Activated CD8-positive, alpha-beta memory T cell treated with anti-CD3 and anti-CD28 coated beads, Interleukin-2, amount 50 U/mL, for 1 hour (primary cell): ENCODE measurements around the gene SMIM45.

ENCODE experiments used
- DNase-seq: peaks from one replicate; pipeline ENCODE4 v3.0.0-alpha.2; 2020; ENCODE audit errors: extremely low read depth

Gene SMIM45

DNA sequence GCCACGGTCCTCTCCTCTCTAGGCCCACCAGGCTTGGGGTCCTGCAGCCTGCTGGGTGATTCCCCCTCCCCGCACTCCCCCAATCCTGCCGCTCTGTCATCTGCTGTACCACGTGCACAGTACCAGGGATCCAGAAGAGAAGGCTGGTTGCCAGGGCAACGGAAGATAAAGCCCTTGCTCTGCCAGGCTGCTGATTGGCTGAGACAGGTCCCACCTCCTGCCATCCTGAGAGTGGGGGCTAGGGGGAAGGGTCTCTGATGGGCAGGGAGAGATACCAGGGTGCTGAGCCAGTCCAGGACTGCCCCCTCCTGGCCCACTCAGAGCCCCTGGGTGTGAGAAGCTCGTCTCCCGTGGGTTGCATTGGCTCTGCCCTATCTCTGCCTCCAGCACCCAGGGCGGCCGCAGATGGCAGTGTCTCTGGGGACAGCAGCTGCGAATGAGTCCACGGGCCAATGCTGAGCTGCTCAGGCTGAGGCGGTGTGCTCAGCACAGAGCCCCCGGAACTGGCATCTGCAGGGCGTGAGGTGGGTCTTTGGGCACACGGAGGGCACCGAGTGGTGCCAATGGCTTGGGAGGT, at the start of gene SMIM45:
TSS of gene SMIM45 (plus strand) at position 253 of the 577 bp plus-strand sequence.
- no peak for DNase-seq

- DNase-seq = no peak
These were observed 49.0 kb upstream of the SMIM45 start for GRCh38 chr22:41902932-41903421.

DNA sequence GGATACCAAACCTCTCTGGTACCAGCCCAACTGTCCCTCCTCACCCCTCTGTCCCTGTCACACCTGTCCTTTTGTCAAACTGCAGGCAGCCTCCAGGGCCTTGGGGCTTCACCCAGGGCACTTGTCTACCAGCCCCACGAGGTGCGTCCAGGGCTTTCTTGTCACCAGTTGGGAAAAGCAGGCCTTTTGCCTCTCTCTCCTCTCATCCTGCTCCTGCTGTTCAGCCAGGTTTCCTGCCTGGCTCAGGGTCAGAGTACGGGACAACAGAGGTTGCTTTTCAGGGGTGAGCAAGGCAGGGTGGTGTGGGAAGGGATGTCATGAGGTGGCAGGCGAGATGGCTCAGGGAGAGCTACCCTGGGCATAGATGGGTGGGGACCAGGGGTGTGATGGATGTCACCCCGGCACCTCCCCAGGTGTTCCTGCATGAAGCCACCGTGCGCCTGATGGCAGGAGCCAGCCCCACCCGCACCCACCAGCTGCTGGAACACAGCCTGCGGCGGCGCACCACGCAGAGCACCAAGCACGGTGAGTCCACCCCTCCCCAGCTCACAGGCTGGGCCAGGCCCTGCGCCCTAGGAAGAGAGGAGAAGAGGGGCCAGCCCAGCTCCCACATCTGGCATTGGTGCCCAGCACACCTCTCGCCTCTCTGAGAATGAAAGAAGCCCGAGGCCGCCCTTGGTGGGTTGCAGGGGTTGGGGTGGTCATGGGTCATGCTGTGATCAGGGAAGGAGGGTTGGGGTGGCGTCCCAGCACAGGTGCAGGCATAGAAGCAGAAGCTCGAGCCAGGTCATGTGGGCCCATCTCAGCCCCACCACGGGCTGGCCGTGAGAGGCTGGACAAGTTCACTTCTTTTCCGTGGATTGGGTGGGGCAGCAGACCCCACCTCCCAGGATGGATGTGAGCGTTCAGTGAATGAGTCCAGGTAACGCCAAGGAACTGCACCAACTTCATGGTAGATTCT, 47.2 kb upstream of the SMIM45 start:
- no peak for DNase-seq

GRCh38 chr22:41905411-41906202, 46.3 kb upstream of the SMIM45 start:
- no peak for DNase-seq

GRCh38 chr22:41906822-41907221, 45.1 kb upstream of the SMIM45 start:
- no peak for DNase-seq

DNA sequence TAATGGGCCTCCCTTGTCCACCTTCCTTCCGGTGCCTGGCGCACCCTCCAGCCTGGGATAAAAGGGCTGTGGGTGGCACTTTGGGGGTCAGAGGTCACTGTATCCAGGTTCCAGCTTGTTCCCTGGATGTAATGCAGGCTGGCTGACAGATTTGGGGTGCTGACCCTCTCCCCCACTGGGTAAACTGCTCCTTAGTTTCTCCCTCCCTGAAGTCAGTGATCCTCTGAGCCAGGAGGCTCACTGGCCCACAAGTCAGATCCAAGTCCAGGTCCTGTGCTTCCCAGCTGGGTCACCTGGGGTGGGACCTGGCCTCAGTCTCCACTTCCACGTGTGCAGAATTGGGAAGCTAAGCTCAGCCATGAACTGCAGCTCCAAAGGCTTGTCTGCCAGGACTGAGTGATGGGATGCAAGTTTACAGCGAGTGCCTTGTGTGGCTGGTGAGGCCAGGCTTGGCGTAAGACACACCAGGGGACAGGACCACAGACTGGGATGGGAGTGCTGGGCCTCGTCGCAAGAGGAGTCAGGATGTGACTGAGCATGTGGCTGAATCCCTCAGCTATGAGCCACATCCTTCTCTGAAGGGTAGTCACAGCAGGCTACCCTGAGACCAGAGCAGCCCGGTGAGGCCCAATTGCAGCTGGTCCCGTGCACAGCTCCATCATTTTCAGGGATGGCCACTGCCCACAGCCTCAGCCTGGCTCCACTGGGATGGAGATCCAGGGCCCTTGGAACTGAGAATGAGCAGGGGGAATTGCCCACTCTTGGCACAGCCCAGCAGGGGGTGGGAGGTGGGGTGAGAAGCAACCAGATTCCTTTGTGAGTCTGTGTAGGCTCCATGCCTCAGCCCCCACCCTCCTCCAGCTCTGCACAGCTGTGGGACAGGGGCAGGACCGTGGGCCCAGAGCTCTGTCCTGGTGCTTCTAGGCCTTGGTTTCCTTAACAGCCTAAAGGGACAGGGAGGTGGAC, 44.2 kb upstream of the SMIM45 start:
- no peak for DNase-seq

DNA sequence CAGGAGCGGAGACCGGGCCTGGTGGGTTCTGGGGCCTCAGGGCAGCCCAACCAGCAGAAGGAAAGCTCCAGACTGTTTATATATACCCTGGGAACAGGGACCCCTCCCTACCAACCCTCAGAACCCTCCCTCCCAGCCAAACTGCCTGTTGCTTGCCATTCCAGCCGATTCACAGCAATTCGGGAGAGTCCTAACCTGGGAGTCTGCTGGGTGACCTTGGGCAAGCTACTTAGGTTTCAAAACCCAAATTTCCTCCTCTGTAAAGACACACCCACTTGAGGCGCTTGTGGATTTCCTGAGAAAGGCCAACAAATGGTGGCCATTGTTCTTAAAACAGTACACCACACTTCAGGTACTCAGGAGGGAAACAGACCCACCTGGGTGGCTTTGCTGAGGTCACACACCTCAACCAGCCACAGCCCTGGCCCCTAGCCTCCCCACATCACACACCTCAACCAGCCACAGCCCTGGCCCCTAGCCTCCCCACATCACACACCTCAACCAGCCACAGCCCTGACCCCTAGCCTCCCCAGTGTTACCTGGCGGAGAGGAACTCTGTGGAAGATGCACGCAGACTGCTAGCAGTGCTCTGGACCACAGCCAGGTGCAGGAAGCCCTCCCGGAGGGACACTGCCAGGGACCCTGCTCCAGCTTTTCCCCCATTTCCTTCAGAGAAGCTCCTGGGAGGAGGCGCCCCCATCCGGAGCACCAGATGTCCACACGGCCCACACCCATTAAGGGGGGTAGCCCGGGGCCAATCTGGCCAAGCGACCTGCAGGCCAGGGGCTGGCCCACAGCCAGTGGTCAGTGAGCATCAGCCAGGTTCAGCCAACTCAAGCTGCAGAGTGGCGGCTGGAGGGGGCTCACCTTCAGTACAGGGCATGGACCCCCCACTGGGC, 43.3 kb upstream of the SMIM45 start:
- DNase-seq = no peak

DNA sequence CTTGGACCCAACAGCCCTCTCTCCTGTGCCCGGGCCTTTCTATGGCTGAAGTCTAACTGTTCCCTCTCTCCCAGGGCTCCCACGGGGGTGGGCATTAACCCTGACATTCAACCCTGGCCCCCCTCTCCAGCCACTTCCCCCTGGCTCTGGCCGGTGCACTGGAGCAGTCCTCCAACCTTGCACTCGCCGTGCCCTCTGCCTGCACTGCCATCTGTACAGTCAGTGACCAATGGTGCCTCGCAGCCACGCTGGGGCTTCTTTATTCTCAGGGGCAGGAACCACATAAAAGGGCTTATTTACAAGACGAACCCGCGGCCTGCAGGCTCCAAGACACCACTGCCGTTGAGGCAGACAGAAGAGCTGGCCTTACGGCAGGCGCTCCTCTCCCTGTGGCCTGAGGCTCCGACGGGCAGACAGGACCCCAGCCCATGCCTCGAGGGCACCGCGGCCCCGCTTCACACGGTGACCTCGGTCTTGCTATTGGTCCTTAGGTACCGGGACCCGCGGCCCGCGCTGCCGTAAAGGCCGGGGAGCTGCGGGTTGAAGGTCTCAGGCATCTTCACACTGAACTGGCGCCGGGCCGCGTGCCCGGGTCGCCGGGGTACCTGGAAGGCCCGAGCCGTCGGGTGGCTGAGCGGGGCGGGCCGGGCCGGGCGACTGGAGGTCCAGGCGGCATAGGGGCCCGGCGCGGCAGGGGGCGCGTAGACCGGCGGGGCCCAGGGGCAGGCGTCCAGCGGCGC, 42.5 kb upstream of the SMIM45 start:
- DNase-seq = no peak

- no peak for DNase-seq
These were observed 41.6 kb upstream of the SMIM45 start for GRCh38 chr22:41910050-41911000.

DNA sequence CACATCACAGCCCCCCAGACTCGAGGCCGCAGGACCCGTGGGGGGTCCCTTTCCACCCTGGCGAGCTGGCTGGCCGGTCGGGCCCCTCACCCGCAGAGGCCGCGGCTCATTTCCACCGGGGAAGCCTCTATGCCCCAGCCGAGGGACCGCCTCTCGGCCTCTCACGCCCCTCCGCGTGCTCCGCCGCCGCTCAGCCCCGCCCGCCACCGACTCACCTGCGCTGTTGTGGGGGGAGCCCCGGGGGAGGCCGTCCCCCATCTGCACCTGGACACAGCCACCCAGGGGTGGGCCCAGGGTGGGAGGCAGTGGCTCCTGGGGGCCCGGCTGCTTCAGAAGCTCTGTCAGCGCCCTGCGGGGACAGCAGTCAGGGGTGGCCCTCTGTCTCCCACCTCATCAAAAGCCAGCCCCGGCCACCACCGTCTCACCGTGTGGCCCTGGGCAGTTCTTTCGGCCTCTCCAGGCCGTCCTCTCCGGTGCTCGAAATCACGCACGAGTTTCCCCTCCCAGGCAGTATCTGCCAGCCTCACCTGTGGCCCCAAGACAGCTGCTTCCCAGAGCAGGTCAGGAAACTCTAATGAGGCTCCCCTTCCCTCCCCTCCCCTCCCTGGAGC, 40.8 kb upstream of the SMIM45 start:
- DNase-seq = no peak

GRCh38 chr22:41912338-41913039, 39.5 kb upstream of the SMIM45 start:
- DNase-seq = no peak

DNA sequence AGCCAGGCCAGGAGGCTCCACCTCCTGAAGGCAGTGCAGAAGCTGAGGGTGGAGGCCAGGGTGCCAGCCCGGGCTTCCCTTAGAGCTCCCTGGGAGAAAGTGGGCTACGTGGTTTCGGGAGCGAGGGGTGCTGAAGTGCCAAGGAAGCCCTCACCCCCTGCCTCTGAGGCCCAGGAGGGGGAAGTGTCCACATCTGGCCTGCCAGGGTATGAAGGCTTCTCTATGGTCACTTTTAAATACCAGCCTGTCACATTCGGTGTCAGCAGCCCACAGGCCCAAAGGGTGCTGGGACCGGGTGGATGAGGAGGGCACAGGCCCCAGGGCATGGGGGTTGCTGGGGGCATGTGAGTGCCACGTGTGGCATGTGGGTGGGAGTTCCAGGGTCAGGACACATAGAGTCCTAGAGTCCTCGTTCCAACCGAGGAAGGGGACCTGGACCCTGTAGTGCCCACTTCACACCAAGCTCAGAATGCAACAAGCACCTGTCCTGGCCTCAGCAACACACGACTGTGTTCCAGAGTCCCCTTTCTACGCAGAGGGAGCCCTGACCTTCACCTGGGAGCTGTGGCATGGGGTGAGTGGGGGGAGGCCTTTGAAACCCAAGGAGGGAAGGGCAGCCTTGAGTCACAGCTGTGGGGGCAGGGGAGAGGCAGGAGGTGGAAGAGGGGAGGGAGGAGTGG, 38.8 kb upstream of the SMIM45 start:
- DNase-seq = no peak

- no peak for DNase-seq
These were observed 38.0 kb upstream of the SMIM45 start for GRCh38 chr22:41913842-41914534.

DNA sequence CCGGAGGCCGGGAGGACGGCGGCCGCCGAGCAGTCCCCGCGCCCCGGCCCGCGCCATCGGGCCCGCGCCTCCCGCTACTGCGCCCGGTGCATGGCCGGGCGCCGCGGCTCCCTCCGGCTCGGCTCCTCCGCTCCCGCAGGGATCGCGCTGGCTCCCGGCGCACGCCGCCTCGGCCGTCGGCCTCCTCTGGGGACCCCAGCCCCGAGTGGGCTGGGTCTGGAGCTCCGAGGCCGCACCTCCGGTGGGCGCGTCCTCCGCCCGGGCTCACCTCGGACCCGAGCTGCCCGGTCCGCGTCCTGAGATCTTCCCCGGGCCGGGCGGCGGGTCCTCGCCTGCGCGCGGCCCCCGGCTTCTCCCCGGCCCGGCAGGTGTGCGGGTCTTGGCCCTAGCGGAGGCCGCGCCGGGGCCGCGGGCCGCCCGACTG, 37.3 kb upstream of the SMIM45 start:
- no peak for DNase-seq

- no peak for DNase-seq
These were observed 36.7 kb upstream of the SMIM45 start, which contains the start of gene SHISA8 for GRCh38 chr22:41915035-41915785. Gene SHISA8, minus strand, starts transcription at chr22:41915074. Its CDS starts 407 bp downstream, at chr22:41914667.
